Smooth muscle cell (in vitro differentiated cells): ENCODE data around the gene S100A4. TPM values are rescaled to one million over a fixed set of nuclear protein-coding genes. Genes with fewer than 3 reads are reported as not detected.
"Not testable (repeated sequence)": the region's sequence is repeated elsewhere in the genome, so short reads cannot be mapped to it uniquely, and the experiment has no call there.

ENCODE experiments used
- DNase-seq: peaks from one replicate; lab custom pipeline; 2025; ENCODE audit not compliant: unreplicated experiment; lab: John Stamatoyannopoulos, UW
- H2AFZ ChIP-seq: fragments of 200-600 bp; sonication (generic); 2 replicates; pipeline ENCODE4 v1.6.0; 2016; ENCODE audit warnings: antibody characterized with exemption, low read depth, mild to moderate bottlenecking
- H3F3A ChIP-seq: fragments of 200-600 bp; sonication (generic); 2 replicates; pipeline ENCODE4 v1.6.0; 2017; ENCODE audit warnings: antibody characterized with exemption, low read depth
- H3K27ac ChIP-seq: fragments of 200-600 bp; sonication (generic); 2 replicates; pipeline ENCODE4 v1.5.1; 2016; ENCODE audit warnings: low read depth, mild to moderate bottlenecking
- H3K27me3 ChIP-seq: fragments of 200-600 bp; sonication (generic); 2 replicates; pipeline ENCODE4 v1.6.1; 2016; ENCODE audit warnings: low read depth, mild to moderate bottlenecking
- H3K36me3 ChIP-seq: fragments of 200-600 bp; sonication (generic); 2 replicates; pipeline ENCODE4 v1.5.1; 2016; ENCODE audit warnings: low read depth
- H3K4me1 ChIP-seq: fragments of 200-600 bp; sonication (generic); 2 replicates; pipeline ENCODE4 v1.5.1; 2016; ENCODE audit warnings: low read depth
- H3K4me2 ChIP-seq: fragments of 200-600 bp; sonication (generic); 2 replicates; pipeline ENCODE4 v1.6.0; 2016; ENCODE audit warnings: mild to moderate bottlenecking
- H3K4me3 ChIP-seq: fragments of 200-600 bp; sonication (generic); 2 replicates; pipeline ENCODE4 v1.5.1; 2016; ENCODE audit warnings: mild to moderate bottlenecking
- H3K79me2 ChIP-seq: fragments of 200-600 bp; sonication (generic); 2 replicates; pipeline ENCODE4 v1.6.0; 2016; ENCODE audit warnings: low read depth, mild to moderate bottlenecking
- H3K9ac ChIP-seq: fragments of 200-600 bp; sonication (generic); 2 replicates; pipeline ENCODE4 v1.6.0; 2016; ENCODE audit warnings: low read depth
- H3K9me3 ChIP-seq: fragments of 200-600 bp; sonication (generic); replicated peaks from 2 replicates; pipeline ENCODE4 v1.5.1; 2016; ENCODE audit warnings: low read depth
- H4K20me1 ChIP-seq: fragments of 200-600 bp; sonication (generic); 2 replicates; pipeline ENCODE4 v1.6.0; 2016; ENCODE audit warnings: low read depth
- WGBS: methylation state at CpG from one replicate; pipeline ENCODE4 v1.1.7; 2016; ENCODE audit warnings: low lambda C conversion rate; 5-methylcytosine and 5-hydroxymethylcytosine counted together
- polyA plus RNA-seq: library from polyadenylated mRNA; unstranded; fragments of >200 nt; fragmentation: Nextera tagmentation; extraction: Ambion mirVana; gene quantifications from 2 replicates; pipeline ENCODE4 v1.2.1, GENCODE V29; 2016
- total RNA-seq: library from RNA; depleted of rRNA; stranded (reverse); fragments of >200 nt; gene quantifications from 2 replicates; pipeline ENCODE4 v1.2.3, GENCODE V29; 2014
- TF ChIP-seq, protein P1 (sequence below): fragments of 200-600 bp; sonication (generic); IDR thresholded peaks from 2 replicates; pipeline ENCODE4 v1.5.1; 2017; ENCODE audit warnings: borderline replicate concordance, mild to moderate bottlenecking, antibody characterized with exemption; ENCODE audit not compliant: insufficient read depth, poor library complexity, severe bottlenecking

Gene S100A4
- total and polyA plus RNA-seq, 2 experiments from 2014 or later, result 1,222 to 1,802 TPM

- WGBS, result 29% methylated on average over 3 of the region's 3 CpGs
- no peaks in the 10 kb centered on the region for H3K36me3 ChIP-seq
- no peak for DNase-seq
- no peaks in the 10 kb centered on the region for H3K9me3 ChIP-seq
- no peak overlapping the region for H2AFZ ChIP-seq
- no peak overlapping the region for H3K4me3 ChIP-seq
- H3F3A ChIP-seq, result no peaks in the 10 kb centered on the region
- no peaks in the 10 kb centered on the region for H3K79me2 ChIP-seq
- no peaks in the 10 kb centered on the region for H3K4me1 ChIP-seq
- no peak overlapping the region for H3K4me2 ChIP-seq
- no peaks in the 10 kb centered on the region for H4K20me1 ChIP-seq
- no peak overlapping the region for H3K27ac ChIP-seq
- TF ChIP-seq, protein P1, sequence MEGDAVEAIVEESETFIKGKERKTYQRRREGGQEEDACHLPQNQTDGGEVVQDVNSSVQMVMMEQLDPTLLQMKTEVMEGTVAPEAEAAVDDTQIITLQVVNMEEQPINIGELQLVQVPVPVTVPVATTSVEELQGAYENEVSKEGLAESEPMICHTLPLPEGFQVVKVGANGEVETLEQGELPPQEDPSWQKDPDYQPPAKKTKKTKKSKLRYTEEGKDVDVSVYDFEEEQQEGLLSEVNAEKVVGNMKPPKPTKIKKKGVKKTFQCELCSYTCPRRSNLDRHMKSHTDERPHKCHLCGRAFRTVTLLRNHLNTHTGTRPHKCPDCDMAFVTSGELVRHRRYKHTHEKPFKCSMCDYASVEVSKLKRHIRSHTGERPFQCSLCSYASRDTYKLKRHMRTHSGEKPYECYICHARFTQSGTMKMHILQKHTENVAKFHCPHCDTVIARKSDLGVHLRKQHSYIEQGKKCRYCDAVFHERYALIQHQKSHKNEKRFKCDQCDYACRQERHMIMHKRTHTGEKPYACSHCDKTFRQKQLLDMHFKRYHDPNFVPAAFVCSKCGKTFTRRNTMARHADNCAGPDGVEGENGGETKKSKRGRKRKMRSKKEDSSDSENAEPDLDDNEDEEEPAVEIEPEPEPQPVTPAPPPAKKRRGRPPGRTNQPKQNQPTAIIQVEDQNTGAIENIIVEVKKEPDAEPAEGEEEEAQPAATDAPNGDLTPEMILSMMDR, result no peak
- H3K27me3 ChIP-seq, result no peaks in the 10 kb centered on the region
- H3K9ac ChIP-seq, result no peak overlapping the region
Observed at GRCh38 chr1:153525088-153525728, 20.4 kb downstream of the S100A4 start.

DNA sequence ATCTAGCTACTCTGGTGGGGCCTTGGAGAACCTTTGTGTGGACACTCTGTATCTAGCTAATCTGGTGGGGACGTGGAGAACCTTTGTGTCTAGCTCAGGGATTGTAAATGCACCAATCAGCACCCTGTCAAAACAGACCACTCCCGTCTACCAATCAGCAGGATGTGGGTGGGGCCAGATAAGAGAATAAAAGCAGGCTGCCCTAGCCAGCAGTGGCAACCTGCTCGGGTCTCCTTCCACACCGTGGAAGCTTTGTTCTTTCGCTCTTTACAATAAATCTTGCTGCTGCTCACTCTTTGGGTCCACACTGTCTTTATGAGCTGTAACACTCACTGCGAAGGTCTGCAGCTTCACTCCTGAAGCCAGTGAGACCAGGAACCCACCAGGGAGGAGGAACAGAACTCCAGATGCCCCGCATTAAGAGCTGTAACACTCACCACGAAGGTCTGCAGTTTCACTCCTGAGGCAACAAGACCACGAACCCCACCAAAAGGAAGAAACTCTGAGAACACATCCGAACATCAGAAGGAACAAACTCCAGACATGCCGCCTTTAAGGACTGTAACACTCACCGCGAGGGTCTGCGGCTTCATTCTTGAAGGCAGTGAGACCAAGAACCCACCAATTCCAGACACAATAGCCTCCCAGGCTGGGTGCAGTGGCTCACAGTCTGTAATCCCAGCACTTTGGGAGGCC lies 23.1 kb downstream of the S100A4 start:
- not testable (repeated sequence) for H3K27ac ChIP-seq, H3K9me3 ChIP-seq, H2AFZ ChIP-seq, H4K20me1 ChIP-seq, H3K9ac ChIP-seq, H3K27me3 ChIP-seq, H3K4me3 ChIP-seq, H3K36me3 ChIP-seq, H3K4me2 ChIP-seq, H3F3A ChIP-seq, DNase-seq, H3K4me1 ChIP-seq, H3K79me2 ChIP-seq
- 85% methylated on average over 14 of the region's 14 CpGs for WGBS

DNA sequence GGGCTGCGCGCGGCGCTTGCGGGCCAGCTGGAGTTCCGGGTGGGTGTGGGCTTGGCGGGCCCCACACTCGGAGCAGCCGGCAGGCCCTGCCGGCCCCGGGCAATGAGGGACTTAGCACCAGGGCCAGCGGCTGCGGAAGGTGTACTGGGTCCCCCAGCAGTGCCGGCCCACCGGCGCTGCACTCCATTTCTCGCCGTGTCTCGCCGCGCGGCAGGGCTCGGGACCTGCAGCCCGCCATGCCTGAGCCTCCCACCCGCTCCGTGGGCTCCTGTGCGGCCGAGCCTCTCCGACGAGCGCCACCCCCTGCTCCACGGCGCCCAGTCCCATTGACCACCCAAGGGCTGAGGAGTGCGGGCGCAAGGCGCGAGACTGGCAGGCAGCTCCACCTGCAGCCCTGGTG lies 23.8 kb downstream of the S100A4 start:
- not testable (repeated sequence) for H3K9me3 ChIP-seq, H2AFZ ChIP-seq, H4K20me1 ChIP-seq, H3K4me1 ChIP-seq, H3K9ac ChIP-seq, H3K4me3 ChIP-seq, H3K27ac ChIP-seq, H3F3A ChIP-seq, H3K4me2 ChIP-seq, H3K79me2 ChIP-seq, H3K27me3 ChIP-seq, DNase-seq, H3K36me3 ChIP-seq
- WGBS, result 98% methylated on average over 33 of the region's 37 CpGs

- whole genome bisulfite sequencing, result 64% methylated on average over 4 of the region's 4 CpGs
- no peaks in the 10 kb centered on the region for H3F3A ChIP-seq
- no peaks in the 10 kb centered on the region for H4K20me1 ChIP-seq
- no peaks in the 10 kb centered on the region for H3K4me1 ChIP-seq
- H3K4me3 ChIP-seq, result no peak overlapping the region
- no peak overlapping the region for H3K27ac ChIP-seq
- H2AFZ ChIP-seq, result no peak overlapping the region
- H3K27me3 ChIP-seq, result no peaks in the 10 kb centered on the region
- no peak overlapping the region for H3K9ac ChIP-seq
- H3K36me3 ChIP-seq, result no peaks in the 10 kb centered on the region
- no peak for DNase-seq
- no peaks in the 10 kb centered on the region for H3K79me2 ChIP-seq
- TF ChIP-seq, protein P1, result no peak
- H3K9me3 ChIP-seq, result no peaks in the 10 kb centered on the region
- no peak overlapping the region for H3K4me2 ChIP-seq
Observed at GRCh38 chr1:153520818-153521476, 24.7 kb downstream of the S100A4 start.

GRCh38 chr1:153520137-153520691 lies 25.4 kb downstream of the S100A4 start:
- H3K36me3 ChIP-seq, H3K9me3 ChIP-seq, H3K4me1 ChIP-seq, DNase-seq, H3K27ac ChIP-seq, H2AFZ ChIP-seq, H3K9ac ChIP-seq, H3K4me2 ChIP-seq, H3K4me3 ChIP-seq, H3K27me3 ChIP-seq, H3K79me2 ChIP-seq, H4K20me1 ChIP-seq, H3F3A ChIP-seq: not testable (repeated sequence)
- 67% methylated on average over 5 of the region's 5 CpGs for WGBS
